Astrocyte of the cerebellum (primary cell): ENCODE results near the gene NRCAM.

Experiments
- DNase-seq: peaks from one replicate; pipeline ENCODE4 v3.0.0-alpha.2; 2011; ENCODE audit warnings: low read depth
- H3K4me3 ChIP-seq: 2 replicates; pipeline ENCODE4 v1.5.1; 2011; ENCODE audit warnings: mild to moderate bottlenecking, low read depth, low read length, moderate library complexity
- in situ Hi-C: cut with HindIII; loops from 2 replicates; pipeline ENCODE4 v1.10.0; 2017; ENCODE audit warnings: low sequenced_read_pairs
- TF ChIP-seq, protein P1 (sequence below): IDR thresholded peaks from 2 replicates; pipeline ENCODE4 v1.5.1; 2012; ENCODE audit warnings: low read length, low read depth, moderate library complexity, mild to moderate bottlenecking; ENCODE audit errors: missing control alignments

NRCAM gene

DNA sequence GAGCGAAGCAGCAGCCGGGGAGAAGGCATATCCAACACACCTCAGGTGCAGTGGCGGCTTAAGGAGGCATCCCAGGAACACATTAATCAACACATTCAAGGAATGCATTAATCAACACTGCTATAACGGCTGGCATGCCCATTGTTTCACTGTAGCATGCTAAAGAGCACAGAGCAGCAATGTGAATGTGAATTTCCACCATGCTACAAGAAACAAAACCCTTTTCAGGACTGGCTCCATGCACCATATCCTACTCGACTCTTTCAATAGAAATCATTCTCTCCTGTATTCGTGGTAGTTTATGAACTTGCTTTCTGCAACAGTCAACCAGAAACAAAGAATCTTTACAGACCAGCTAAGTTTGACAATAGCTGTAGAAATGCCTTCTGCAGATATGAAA is 149.0 kb downstream of the NRCAM start:
- DNase-seq: no peak
- TF ChIP-seq, protein P1, sequence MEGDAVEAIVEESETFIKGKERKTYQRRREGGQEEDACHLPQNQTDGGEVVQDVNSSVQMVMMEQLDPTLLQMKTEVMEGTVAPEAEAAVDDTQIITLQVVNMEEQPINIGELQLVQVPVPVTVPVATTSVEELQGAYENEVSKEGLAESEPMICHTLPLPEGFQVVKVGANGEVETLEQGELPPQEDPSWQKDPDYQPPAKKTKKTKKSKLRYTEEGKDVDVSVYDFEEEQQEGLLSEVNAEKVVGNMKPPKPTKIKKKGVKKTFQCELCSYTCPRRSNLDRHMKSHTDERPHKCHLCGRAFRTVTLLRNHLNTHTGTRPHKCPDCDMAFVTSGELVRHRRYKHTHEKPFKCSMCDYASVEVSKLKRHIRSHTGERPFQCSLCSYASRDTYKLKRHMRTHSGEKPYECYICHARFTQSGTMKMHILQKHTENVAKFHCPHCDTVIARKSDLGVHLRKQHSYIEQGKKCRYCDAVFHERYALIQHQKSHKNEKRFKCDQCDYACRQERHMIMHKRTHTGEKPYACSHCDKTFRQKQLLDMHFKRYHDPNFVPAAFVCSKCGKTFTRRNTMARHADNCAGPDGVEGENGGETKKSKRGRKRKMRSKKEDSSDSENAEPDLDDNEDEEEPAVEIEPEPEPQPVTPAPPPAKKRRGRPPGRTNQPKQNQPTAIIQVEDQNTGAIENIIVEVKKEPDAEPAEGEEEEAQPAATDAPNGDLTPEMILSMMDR: no peak
- in situ Hi-C loops: loop anchor here (5.0 kb wide), 1 partner anchor 75 kb away; no protein-coding TSS in a partner anchor
- H3K4me3 ChIP-seq: no peak overlapping the region

DNA sequence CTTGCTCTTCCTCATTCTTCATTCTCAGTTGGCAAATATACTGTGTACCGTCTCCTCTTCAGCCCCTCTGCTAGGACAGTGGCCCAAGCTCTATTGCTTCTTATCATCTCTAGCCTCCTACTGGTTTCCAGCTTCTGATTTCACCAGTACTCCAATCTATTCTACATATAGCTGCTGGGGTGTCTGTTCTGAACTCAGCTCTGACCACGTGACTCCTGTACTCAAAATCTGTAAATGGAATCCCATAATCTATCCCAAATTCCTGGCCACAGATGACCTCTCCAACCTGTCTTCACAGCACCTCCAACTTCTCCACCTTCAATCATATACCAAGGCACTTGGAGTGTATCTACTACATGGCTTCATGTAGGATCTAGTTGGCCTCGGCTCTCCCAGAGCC is 152.9 kb downstream of the NRCAM start:
- in situ Hi-C loops: no loop called here
- DNase-seq: no peak
- TF ChIP-seq, protein P1: no peak
- H3K4me3 ChIP-seq: no peak overlapping the region

GRCh38 chr7:108301387-108301786 is 154.8 kb downstream of the NRCAM start:
- no peak for DNase-seq
- H3K4me3 ChIP-seq: no peak overlapping the region
- in situ Hi-C loops: no loop called here
- TF ChIP-seq, protein P1: no peak

- DNase-seq: no peak
- TF ChIP-seq, protein P1: no peak
- in situ Hi-C loops: no loop called here
- H3K4me3 ChIP-seq: no peak overlapping the region
Measured at GRCh38 chr7:108299251-108299973, 156.8 kb downstream of the NRCAM start.

DNA sequence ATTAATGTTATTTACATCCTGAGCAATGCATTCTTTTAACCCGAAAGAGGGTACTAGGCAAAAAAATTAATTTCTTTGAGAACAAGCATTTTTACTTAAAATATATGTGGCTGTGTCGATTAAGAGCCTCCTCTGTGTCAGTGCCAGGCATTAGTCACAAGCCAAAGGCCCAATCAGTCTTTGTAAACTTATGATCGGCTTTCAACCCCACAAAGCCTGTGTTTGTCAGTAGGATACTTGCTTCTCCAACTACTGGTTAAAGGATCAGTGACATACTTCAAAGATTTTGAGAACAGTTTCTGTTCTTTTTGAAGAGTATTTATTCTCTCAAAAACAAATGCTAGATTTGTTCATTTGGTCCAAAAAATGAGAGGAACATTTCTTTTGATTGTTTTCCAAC is 159.3 kb downstream of the NRCAM start:
- TF ChIP-seq, protein P1: no peak
- no peak overlapping the region for H3K4me3 ChIP-seq
- no peak for DNase-seq
- in situ Hi-C loops: no loop called here

- in situ Hi-C loops: no loop called here
- TF ChIP-seq, protein P1: no peak
- DNase-seq: no peak
- no peak overlapping the region for H3K4me3 ChIP-seq
Measured at GRCh38 chr7:108294595-108294994, 161.6 kb downstream of the NRCAM start.
